Adrenal gland (tissue), 12 donors: Measurements from ENCODE around the gene PLXDC2. TPM values are rescaled to one million over a fixed set of nuclear protein-coding genes. Genes with fewer than 3 reads are reported as not detected.

Experiments
- DNase-seq, 7 donors: peaks; one replicate each; pipeline ENCODE4 v3.0.0-alpha.2; 2019 to 2020
- H3K27ac ChIP-seq, 5 donors: fragments of 200-600 bp; sonication (generic) in 4 of 5; 1 replicate in 3 of 5; 2 replicates in 2 of 5; pipeline versions ENCODE4 v1.5.1 to v1.8.0; 2016 to 2020; ENCODE audit warnings: mild to moderate bottlenecking in 1 of 5
- H3K27me3 ChIP-seq: fragments of 200-600 bp; 2 replicates; pipeline ENCODE4 v1.8.0; 2021
- H3K36me3 ChIP-seq, 2 donors: fragments of 200-600 bp; replicated peaks in 1 of 2; 1 replicate in 1 of 2; 2 replicates in 1 of 2; pipeline versions ENCODE4 v1.5.1 to v1.8.0; 2018 to 2022
- H3K4me1 ChIP-seq, 2 donors: fragments of 200-600 bp; replicated peaks in 1 of 2; 1 replicate in 1 of 2; 2 replicates in 1 of 2; pipeline versions ENCODE4 v1.5.1 to v1.8.0; 2018 to 2021
- H3K4me3 ChIP-seq, 4 donors: fragments of 200-600 bp; sonication (generic) in 3 of 4; one replicate each; pipeline ENCODE4 v1.5.1; 2016 to 2018
- H3K9me3 ChIP-seq, 3 donors: fragments of 200-600 bp; sonication (generic) in 1 of 3; replicated peaks in 1 of 3; 1 replicate in 2 of 3; 2 replicates in 1 of 3; pipeline versions ENCODE4 v1.5.1 to v1.8.0; 2016 to 2021
- CTCF ChIP-seq, 6 experiments: fragments of 450-650 bp in 4 of 6; fragments of 200-600 bp in 2 of 6; sonication (generic) in 1 of 6; IDR thresholded peaks; 1 replicate in 5 of 6; 2 replicates in 1 of 6; pipeline versions ENCODE4 v1.5.1 to v1.8.0; 2016 to 2021; ENCODE audit warnings: antibody characterized with exemption in 6 of 6, mild to moderate bottlenecking in 2 of 6, moderate library complexity in 1 of 6
- POLR2A ChIP-seq, 2 donors: fragments of 450-650 bp; IDR thresholded peaks; one replicate each; pipeline ENCODE4 v1.6.1; 2017; ENCODE audit warnings: antibody characterized with exemption in 2 of 2, mild to moderate bottlenecking in 2 of 2, moderate library complexity in 1 of 2
- WGBS, 4 donors: extraction: QIAGEN DNeasy Blood & Tissue Kit in 2 of 4; methylation state at CpG; one replicate each; pipeline versions ENCODE4 v1.1.5 to v1.1.7; 2013 to 2017; 5-methylcytosine and 5-hydroxymethylcytosine counted together
- intact Hi-C, 2 donors: fragments of 100-400 bp; cut with DNase I; formaldehyde crosslinking; loops; one replicate each; pipeline versions ENCODE4 v1.14.1 to v1.15.0; 2022 to 2023
- polyA plus RNA-seq, 3 donors: library from polyadenylated mRNA; stranded (reverse); fragments of 200-250 nt in 2 of 3; fragments of 350-450 nt in 1 of 3; fragmentation: Illumina TruSeq in 1 of 3; extraction: RNeasy Lipid Tissue Mini Kit (QIAGEN cat#74804) in 1 of 3; gene quantifications; one replicate each; pipeline ENCODE4 v1.2.3, GENCODE V29; 2013 to 2014
- total RNA-seq, 9 donors: library from RNA; depleted of rRNA in 4 of 9; stranded (reverse); fragments of >200 nt in 4 of 9; fragments of 120-200 nt in 1 of 9; fragmentation: NEBNext Ultra II Directional in 1 of 9; extraction: Animal tissue kit (Norgen Biotek cat#: 25700) in 1 of 9; gene quantifications; one replicate each; pipeline versions ENCODE4 v1.1.0 to v1.2.4, GENCODE V29; 2013 to 2023
- donor health status: healthy with polysubstance abuse.
- donor health status: Bipolar disorder and iron deficiency.
- donor health status: DM: yes; HTN: yes; CAD: no.
- donor health status: DM: no; HTN: no; CAD: no.
- donor health status: DM: no; HTN: no; CAD: no.
- donor health status: DM: yes; HTN: yes; CAD: no.

The PLXDC2 gene
- total and polyA plus RNA-seq, 12 donors = 12.1 to 127 (median 75.1) TPM

GRCh38 chr10:20274571-20274970 is 458.3 kb downstream of the PLXDC2 start:
- no peak for DNase-seq
- no peaks in the 10 kb centered on the region for H3K27me3 ChIP-seq
- intact Hi-C loops = no loop called here
- no peak overlapping the region for H3K4me3 ChIP-seq
- no peak overlapping the region for H3K27ac ChIP-seq
- no peak for TF ChIP-seq CTCF (IDR thresholded peaks at IDR 0.05)
- TF ChIP-seq POLR2A (IDR thresholded peaks at IDR 0.05) = no peak
- WGBS, 4 donors = 70 to 74% (median 73%) methylated on average over 3 of the region's 3 CpGs
- no peaks in the 10 kb centered on the region for H3K9me3 ChIP-seq
- peaks cover 0 to 10% of the 10 kb centered on the region in 2 donors for H3K4me1 ChIP-seq
- peaks cover 0 to 2% of the 10 kb centered on the region in 2 donors for H3K36me3 ChIP-seq

DNA sequence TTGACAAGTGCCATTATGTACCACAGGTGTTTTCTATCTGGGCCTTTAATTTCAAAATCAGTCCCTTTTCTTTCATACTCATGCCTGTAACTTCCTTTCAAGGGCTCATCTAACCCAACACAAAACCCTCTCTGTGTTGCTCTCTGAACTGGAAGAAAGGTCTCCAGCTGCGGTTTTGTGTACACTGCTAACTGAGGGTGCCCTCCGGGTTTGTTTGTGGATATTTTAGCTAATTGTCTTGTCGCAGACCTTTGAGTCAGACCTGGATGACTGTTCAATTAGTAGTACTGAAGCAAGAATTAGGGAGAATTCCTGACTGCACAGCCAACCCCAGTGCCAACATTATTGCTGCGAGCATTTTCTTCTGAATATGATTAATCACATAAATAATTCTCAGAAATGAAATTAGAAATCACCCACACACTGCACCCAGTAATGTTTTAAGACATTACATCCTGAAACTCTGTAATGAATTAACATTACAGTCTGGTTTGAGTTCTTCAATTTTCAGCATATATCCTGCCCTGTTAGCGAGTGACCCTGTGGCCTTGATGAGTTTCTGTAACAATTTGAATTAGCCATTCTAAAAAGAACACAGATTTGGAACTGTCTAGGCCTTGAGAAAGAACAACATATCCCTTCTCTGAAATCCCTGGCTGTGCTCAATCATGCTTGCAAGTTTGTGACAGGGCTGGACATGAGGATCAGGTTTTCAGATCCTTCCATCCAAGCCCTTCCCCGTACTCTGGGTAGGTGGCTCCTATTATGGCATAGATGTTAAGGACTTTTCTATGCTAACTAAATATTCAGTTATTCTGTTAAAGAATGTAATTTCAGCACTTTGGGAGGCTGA is 460.1 kb downstream of the PLXDC2 start:
- Histone ChIP-seq H3K9me3 (no peaks in the 10 kb centered on the region), H3K4me1 (peaks cover 0 to 10% of the 10 kb centered on the region in 2 donors), H3K27ac (peak overlapping the region in 2 of 5 donors; percentile 15 to 26), H3K4me3 (no peak overlapping the region), H3K36me3 (peaks cover 0 to 9% of the 10 kb centered on the region in 2 donors), H3K27me3 (no peaks in the 10 kb centered on the region)
- DNase-seq = peak in 2 of 7 donors; percentile 14 to 16
- TF ChIP-seq POLR2A (IDR thresholded peaks at IDR 0.05) = no peak
- TF ChIP-seq CTCF (IDR thresholded peaks at IDR 0.05) = no peak
- 53 to 66% (median 57%) methylated on average over 6 of the region's 6 CpGs for WGBS, 4 donors
- intact Hi-C loops = no loop called here

DNA sequence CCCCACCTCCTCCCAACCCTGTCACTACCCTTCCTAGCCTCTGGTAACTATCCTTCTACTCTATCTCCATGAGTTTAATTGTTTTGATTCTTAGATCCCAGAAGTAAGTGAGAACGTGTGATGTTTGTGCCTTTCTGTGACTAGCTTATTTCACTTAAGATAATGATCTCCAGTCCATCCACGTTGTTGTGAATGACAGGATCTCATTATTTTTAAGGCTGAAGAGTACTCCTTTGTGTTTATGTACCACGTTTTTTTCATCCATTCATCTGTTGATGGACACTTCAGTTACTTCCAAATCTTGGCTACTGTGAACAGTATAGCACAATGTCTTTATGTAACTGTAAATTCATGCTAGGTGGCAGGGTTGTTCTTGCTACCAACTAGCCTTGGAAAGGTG is 461.6 kb downstream of the PLXDC2 start:
- H3K9me3 ChIP-seq = no peaks in the 10 kb centered on the region
- DNase-seq = no peak
- no peak for TF ChIP-seq CTCF (IDR thresholded peaks at IDR 0.05)
- TF ChIP-seq POLR2A (IDR thresholded peaks at IDR 0.05) = no peak
- 75 to 86% (median 78%) methylated on average over 3 of the region's 3 CpGs for WGBS, 4 donors
- intact Hi-C loops = no loop called here
- peaks cover 0 to 10% of the 10 kb centered on the region in 2 donors for H3K4me1 ChIP-seq
- H3K4me3 ChIP-seq = no peak overlapping the region
- no peak overlapping the region for H3K27ac ChIP-seq
- peaks cover 0 to 9% of the 10 kb centered on the region in 2 donors for H3K36me3 ChIP-seq
- H3K27me3 ChIP-seq = no peaks in the 10 kb centered on the region

DNA sequence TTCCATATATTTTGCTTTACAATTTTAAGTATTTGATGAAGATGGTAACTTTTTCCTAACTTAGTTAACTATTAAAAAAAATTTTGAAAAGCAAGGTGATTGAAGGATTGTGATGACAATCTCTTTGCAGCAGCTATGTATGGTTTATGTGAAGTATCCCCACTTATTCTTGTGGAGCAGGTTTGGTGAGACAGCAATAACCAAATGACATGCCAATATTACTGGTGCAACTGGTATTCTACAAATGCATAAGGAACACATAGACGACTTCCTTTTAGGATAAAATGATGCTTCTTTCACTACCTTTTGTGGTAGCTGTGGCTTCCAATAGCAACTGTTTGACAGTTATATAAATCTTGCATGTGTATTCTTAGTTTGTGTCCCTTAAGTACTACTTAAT is 465.3 kb downstream of the PLXDC2 start:
- no peak for DNase-seq
- Histone ChIP-seq H3K36me3 (peaks cover 0 to 9% of the 10 kb centered on the region in 2 donors), H3K27ac (no peak overlapping the region), H3K4me3 (no peak overlapping the region), H3K9me3 (no peaks in the 10 kb centered on the region), H3K4me1 (peaks cover 0 to 2% of the 10 kb centered on the region in 2 donors), H3K27me3 (no peaks in the 10 kb centered on the region)
- TF ChIP-seq CTCF (IDR thresholded peaks at IDR 0.05) (no peak), POLR2A (IDR thresholded peaks at IDR 0.05) (no peak)
- intact Hi-C loops = no loop called here
- WGBS, 4 donors = 78 to 96% (median 84%) methylated on average over 1 of the region's 1 CpG
